ENCODE measurements around the gene TMEM255A. TPM values are rescaled to one million over a fixed set of nuclear protein-coding genes. Genes with fewer than 3 reads are reported as not detected.

TMEM255A gene
- total RNA-seq, 1 donor from 2014 or later, result not detected

DNA sequence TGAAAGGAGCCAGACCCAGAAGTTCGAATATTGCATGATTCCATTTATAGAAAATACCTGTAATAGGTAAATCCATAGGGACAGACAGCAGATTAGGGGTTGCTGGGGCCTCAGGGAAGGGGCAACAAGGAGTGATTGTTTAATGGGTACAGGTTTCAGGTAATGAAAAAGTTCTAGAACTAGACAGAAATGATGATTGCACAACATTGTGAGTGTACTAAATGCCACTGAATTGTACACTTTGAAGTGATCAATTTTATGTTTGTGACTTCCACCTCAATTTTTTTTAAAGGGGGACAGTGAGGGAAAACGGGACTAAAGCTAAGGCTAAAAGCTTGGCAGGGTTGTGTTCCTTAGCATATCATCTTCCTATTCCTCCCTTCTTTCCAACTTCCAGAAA lies 37.1 kb downstream of the TMEM255A start:
- intact Hi-C loops (cut with micrococcal nuclease), result no loop called here

DNA sequence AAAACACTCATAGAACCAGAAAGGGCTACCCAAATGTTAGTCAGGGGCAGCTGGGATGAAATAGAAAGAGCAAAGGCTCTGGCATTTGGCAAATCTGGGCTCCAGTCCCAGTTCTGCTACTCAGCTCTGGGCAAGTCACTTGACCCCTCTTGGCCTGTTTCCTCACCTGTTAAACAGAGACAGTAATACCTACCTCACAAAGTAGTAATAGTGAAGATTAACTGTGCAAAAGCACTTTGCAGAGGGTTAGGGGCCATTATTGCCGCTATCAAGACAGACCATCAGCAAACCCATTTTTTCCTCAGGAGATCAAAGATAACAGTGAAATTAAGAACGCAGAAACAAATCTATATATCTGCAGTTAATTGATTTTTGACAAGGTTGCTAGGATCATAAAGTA lies 40.0 kb downstream of the TMEM255A start:
- intact Hi-C loops (cut with micrococcal nuclease), result no loop called here

DNA sequence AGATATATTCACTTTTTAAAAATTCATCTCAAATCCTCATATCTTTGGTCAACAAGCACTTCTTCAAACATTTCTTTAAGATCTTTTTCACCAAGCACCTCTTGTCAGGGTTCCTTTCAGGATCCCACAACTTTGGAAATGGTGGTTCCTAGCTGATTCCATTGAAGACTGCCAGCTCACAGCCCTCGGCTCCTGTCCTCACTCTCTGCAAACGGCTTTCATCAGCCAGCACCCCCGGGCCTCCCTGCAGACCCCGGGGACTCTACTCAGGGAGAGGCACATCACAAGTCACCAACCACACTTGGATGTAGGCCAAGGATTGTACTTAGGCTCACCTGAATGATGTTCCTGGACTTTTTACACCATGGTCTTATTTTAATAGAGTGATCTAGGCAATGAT lies 40.7 kb downstream of the TMEM255A start:
- intact Hi-C loops (cut with micrococcal nuclease), result no loop called here

DNA sequence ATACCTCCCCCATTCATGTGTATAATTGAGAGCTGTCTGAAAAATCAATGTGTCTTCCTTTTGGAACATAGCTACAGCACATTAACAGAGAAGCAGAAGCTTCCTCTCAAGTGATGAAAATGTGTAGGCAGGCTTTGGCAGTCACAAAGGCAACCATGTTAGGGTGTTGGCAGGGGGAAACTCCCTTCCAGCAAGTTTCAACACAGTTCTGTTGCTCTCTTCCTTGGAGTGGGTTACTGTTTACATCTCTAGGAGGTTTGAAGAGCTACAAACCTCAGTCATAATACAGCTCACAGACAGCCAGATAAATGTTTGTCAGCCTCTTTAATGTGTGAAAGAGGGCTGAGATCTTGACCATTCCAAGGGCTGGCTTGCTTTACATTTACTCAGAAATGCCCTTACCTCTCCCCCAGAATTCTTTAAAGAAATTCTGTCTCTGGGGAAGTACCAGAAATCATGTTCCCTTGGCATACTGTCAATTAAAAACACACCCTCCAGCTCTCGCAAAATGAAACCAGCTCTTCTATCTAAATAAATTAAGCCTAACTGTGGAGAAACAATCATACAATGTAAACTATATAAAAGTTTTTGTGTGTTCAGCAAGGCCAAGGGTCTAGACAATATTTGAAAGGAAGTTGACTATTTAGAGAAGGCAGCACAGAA lies 41.8 kb downstream of the TMEM255A start:
- intact Hi-C loops (cut with micrococcal nuclease), result loop anchor here (1.0 kb wide), 2 partner anchors 18 to 26 kb away; no protein-coding TSS in a partner anchor

DNA sequence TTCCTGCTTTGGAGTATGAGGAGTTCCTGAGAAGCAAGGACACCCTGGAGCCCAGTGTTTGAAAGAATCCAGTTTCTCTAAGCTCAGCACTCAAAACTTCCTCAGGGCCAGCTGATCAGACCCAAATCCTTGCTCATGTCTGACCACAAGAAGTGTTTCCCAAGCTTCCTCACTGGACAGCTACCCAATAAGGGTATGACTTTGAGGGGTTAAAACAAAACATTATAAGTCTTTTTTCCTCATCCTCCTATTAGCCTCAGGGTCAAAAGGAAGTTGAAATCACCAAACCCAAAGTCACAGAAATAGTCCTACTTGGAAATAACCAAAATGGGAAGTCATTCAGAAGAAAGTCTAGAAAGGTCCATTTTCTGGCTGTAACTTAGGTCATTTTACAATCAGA lies 46.9 kb downstream of the TMEM255A start:
- intact Hi-C loops (cut with micrococcal nuclease), result no loop called here

DNA sequence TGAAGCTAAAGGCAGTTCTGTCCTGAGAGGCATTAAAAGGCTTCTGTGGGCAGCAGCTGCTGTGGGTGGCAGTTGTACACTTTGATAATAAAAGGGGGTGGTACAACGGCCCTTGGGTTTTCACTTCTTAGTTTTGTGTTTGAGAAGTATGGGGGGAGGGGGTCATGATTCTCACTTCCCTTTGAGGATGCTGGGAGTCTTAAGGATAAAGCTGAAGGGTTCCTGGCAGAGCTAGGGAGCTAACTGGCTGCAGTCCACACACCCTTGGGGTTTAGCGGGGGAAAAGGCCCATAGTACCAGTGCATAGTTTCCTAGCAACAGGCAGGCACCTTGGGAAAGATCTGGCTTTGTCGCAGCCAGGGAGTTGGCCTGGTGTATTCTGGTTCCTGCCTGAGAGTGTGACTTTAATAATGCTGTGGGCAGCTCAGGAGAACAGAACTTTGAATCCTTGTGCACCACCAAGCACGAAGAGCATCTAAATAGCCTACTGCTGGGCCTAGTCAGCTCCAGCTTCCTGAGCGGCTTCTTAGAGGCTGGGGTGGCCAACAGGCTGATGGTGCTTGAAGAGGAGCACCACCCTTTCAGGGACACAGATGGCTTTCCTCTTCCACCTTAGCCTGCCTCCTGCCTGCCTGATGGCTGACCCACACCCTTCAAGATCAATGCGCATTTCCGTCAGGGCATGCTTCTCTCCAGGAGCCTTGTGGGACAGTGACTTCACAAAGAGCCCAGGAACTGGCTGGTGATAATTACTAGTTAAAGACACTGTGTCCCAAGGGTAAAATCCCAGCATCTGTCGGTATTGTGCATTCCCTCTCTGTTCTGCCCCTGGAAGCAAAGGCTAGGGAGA lies 48.2 kb downstream of the TMEM255A start:
- intact Hi-C loops (cut with micrococcal nuclease), result no loop called here

DNA sequence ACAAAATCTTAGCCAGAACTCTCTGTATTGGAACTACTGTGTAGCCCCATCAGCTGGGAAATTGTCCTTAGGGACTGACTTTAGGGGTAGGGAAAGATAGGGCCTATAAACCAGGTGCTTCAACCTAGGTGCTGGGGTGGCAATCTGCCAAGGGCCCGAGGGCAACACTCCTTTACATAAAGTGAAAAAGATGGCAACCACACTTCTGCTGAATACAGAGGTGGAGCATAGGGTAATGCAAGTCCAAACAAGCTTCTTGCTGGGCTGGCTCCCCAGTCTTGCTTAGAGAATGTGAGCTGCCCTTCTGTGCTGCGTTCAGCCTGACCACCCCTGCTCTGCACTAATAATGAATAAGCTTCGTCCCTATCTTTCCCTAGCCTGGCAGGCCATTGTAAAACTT lies 50.9 kb downstream of the TMEM255A start:
- intact Hi-C loops (cut with micrococcal nuclease), result no loop called here

DNA sequence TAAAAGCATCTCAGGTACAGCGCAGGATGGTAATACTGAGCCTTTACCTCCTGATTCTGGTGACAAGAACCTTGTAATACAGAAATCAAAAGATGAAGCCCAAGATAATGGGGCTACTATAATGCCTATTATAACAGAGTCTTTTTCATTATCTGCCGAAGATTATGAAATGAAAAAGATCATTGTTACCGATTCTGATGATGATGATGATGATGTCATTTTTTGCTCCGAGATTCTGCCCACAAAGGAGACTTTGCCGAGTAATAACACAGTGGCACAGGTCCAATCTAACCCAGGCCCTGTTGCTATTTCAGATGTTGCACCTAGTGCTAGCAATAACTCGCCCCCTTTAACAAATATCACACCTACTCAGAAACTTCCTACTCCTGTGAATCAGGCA lies 57.5 kb downstream of the TMEM255A start:
- intact Hi-C loops (cut with micrococcal nuclease), result loop anchor here (5.0 to 10.0 kb wide), 4 partner anchors 234 to 1016 kb away; partner anchors contain the start of genes MCTS1, PGRMC1 and RPL39

DNA sequence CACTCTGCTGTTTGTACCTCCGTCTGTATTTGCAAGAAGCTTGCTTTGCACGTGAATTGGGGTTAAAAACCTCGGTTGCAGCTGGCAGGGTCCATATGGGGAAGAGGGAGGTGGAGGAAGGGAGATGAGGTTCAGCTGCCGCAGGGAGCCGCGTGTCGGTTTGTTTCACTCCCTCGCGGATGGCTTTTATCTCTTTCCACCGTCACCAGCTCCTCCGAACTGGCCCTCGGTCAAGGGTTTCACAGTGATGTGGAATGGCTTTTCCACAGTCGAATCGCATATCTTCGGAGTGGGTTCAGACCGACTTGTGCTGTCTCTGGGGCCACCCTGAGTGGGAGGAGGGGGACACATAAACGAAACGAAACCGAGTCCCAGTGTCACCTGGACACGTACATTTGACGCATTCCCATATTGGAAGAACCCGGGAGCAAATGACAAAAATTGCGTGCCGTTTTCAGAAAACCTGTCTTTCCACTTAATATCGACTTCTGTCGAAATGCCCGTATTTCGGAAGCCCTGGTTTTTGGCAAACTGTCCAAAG lies 59.7 kb downstream of the TMEM255A start:
- intact Hi-C loops (cut with micrococcal nuclease), result loop anchor here (1.0 to 10.0 kb wide), 10 partner anchors 18 to 1014 kb away; partner anchors contain the start of genes MCTS1, NDUFA1, NKAP and PGRMC1

DNA sequence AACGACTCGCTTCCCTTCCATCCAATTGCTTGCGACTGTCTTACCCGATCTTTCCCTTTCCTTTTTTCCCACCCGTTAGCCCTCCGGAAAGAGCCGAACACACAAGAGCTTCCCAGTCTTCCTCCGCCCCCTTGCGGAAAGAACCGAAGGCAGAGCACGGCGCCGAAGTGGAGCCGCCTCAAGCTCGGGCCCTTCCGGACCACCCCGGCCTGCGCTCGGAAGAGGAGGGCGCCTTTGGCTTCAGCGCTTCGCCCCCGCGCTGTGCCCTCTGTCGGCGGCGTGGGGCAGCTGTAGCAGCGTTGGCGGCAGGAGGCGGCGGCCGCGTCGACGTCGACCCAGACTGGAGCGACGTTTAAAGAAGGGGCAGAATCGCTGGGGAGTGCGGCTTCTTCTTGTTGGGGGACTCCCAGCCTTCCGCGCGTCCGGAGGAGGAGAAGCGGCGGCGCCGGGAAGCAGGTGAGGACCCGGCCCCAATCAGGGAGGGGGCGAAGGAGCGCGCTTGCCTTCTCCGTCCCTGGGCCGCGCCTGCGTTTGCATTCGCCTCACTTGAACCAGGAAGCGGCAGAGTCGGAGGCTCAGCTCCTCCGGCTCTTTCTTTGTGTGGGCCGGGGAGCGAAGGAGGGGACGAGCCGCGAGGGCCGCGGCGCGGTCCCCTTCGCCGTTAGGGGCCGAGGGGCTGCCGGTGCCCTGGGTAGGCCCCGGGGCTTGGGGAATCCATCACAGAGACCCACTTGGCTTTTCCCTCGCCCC lies 60.6 kb downstream of the TMEM255A start, which contains the start of gene ZBTB33:
Gene ZBTB33 (plus strand): TSS at position 291 of the 750 bp plus-strand sequence. CDS start 2,604 bp downstream, outside the sequence.
- intact Hi-C loops (cut with micrococcal nuclease), result loop anchor here (1.0 to 10.0 kb wide), 12 partner anchors 19 to 1013 kb away; partner anchors contain the start of genes MCTS1, NDUFA1, NKAP and PGRMC1

DNA sequence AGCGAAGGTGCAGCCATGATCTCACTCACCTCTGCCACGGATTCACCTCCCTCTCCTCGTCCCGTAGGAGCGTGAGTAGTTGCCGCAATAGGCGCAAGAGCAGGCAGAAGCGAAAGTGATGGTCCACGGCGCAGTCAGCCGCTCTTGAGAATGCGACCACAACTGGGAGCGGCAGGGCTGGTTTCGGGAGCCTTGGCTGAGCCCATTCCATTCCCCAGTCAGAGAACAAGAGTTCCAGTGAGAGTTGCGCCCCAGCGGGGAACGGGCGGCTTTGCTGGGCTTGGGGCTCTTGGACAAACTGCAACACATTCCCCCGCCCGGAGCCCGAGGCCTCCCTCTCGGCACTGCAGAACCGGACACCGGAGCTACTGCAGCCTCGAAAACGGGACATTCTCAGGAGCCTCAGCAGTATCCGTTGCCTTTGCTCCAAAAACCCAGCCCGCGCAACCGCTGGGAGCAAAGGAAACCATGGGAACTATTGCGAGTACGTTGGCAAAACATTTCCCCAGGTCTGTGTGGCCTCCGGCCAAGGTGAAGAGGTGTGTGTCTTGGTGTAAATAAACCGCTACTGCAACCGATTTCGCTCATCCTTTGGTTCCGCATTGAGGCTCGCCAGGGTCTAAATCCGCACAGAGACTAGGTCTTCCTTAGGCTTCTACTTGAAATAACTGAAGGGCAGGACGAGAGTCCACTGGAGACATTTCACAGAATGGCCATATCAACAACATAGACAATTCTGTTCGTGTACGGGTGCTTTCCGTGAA lies 66.3 kb downstream of the TMEM255A start:
- intact Hi-C loops (cut with micrococcal nuclease), result loop anchor here (10.0 kb wide), 1 partner anchor 380 kb away; no protein-coding TSS in a partner anchor

DNA sequence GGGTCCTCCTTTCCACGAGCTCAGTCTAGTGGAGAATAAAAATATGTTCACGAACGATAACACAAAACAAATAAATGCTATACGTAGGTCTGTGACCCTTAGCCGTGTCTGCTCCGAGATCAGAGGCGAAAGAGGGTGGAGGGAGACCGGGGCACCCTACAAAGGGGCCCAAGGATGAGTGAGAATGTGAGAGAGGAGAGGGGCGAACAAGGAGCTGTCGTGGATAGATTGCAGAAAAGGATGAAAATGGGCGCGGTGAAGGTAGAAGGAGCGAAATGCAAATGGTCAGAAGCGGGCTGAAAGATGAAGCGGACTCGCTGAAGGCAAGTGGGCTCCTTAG lies 66.9 kb downstream of the TMEM255A start:
- intact Hi-C loops (cut with micrococcal nuclease), result loop anchor here (10.0 kb wide), 1 partner anchor 380 kb away; no protein-coding TSS in a partner anchor

DNA sequence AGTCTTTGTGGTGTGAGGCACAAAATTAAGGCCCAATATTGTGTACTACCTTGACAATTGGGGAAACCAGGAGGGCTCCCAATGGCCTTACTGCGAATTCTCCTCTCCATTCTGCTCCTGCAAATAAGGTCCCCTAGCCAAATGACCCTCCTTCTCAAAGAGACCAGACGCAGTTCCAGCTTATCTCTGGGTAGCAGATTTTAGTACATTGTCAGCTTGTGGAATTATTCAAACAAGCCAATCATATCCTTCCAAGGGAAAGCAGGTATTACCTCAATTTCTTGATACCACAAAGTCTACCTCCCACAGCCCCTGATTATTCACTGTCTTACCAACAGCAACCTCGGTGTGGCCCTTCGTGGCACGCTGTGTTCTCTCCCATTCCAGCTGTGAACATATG lies 68.4 kb downstream of the TMEM255A start:
- intact Hi-C loops (cut with micrococcal nuclease), result loop anchor here (1.0 to 10.0 kb wide), 2 partner anchors 26 to 382 kb away; no protein-coding TSS in a partner anchor

DNA sequence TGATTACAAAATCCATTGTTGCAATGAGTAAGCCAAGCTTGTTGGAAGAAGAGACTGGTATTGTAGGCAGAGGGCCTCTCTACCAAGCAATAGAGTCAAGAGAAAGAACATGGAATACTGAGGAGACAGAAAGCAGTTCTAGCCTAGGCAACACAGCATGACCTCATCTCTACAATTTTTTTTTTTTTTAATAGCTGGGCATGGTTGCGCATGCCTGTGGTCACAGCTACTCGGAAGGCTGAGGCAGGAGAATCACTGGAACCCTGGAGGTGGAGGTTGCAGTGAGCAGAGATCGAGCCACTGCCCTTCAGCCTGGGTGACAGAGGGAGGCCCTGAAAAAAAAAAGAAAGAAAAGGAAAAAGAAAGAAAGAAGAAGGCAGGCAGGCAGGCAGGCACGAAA lies 72.3 kb downstream of the TMEM255A start:
- intact Hi-C loops (cut with micrococcal nuclease), result no loop called here

DNA sequence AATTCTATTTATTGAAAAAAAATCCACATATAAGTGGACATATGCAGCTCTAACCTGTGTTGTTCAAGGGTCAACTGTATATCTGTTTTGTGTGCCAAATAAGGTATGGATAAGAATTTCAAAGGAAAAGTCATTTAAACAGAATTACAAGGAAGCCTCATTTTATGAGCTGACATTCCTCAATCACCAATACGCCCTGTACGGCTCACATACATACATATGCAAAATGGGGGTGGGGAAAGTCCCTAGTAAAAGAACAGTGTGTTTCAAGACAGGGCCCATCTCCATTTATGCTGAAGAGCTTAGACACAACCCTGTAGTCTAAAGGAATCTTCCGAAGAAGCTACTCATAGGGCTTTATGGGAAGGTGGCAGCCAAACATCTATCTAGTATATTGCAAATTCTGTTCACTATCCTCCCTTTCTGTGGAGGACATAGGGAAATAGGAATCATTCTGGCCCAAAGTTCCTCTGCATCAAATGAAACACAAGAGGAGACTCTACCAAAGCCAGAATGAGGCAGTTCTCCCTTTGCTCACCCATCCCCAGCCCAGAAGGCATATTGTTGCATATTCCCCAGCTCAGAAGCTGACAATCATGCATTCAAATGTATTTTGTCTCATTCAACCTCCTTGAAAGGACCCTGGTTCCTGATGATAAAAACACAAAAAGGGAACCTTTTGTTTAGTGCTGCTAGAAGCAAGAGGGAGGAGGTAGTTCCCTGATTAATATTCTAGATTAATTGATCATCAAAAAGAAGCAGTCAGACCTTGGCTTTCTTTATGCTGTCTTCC lies 74.4 kb downstream of the TMEM255A start:
- intact Hi-C loops (cut with micrococcal nuclease), result no loop called here

DNA sequence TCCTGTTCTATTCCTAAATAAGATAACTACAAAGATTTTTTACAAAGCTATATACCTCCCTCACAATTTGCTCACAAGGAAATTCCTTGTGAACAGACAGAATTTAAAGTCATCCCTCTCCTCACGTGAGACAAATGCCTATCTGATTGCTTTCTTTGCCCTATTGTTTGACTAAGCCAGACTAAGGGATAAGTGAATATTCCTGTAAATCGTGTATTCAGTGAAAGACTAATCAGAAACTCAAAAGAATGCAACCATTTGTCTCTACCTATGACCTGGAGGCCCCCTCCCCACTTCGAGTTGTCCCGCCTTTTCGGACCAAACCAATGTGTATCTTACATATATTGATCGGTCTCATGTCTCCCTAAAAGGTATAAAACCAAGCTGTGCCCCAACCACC lies 76.0 kb downstream of the TMEM255A start:
- intact Hi-C loops (cut with micrococcal nuclease), result no loop called here

DNA sequence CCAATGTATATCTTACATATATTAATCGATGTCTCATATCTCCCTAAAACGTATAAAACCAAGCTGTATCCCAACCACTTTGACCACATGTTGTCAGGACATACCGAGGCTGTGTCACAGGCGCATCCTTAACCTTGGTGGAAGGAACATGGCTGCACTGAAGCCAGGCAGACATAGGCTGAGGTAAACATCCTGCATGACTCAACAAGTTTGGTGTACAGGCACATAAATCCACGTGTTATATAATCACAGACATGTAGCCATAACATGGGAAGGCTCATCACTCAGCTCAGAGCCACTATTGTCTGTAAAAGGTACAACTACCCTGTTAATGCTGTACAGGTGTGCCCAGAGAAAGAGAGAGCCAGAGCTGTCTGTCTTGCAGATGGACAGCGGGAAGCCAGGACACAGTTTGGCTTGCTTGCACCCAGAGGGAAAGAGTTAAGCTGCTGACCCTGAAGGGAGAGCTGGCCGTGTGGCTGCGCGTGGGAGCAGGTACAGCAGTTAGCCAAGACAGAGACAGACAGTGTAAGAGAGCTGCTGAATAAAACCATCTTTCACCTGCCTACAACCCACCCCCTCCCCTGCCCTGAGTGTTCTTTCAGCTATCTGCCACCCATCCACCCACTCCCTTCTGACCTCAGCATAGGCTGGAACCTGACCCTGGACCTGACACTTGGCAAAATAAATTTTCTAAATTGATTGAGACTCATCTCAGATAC lies 82.9 kb downstream of the TMEM255A start:
- intact Hi-C loops (cut with micrococcal nuclease), result no loop called here

DNA sequence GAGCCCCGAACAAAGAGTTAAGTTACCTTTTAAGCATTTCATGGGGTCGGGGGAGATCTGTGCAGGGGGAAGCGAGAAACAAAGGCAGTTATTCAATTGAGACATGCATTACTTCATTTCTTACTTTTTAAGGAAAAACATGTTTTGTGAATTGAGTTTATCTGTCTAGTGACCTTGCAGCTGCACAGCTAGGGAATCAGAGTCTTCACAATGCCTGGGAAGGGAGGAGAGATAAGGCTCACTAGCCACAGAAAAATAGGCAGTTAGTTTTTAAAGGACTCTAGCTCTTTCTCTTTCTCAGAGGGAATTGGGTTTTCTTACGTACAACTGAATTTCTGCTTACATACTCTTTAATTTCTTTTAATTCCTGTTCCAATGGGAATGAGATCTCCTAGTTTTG lies 86.9 kb downstream of the TMEM255A start:
- intact Hi-C loops (cut with micrococcal nuclease), result no loop called here

DNA sequence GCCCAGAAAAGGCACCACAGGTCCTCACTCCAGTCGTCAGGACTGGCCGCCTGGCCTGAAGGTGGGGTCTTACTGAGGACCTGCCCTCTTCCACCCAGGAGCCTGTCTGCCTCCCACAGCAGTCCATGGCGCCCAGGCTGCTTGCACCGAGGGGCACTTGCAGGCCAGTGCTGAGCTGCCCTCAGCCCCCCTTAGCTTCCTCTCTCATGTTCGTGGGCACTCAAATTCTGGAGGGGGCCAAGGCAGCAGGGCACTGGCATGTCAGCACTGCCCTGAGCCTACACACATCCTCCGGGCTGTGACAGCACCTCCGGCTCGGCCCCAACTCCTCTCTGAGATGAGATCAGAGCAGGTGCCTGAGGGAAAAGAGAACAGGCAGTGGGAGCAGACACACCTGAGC lies 87.9 kb downstream of the TMEM255A start:
- intact Hi-C loops (cut with micrococcal nuclease), result no loop called here
